Duodenal mucosa (tissue), 2 donors: ENCODE results near the gene IQCF2.
"Not testable (repeated sequence)": the region's sequence is repeated elsewhere in the genome, so short reads cannot be mapped to it uniquely, and the experiment has no call there.

Experiments
- H3K27ac ChIP-seq: one replicate; pipeline ENCODE4 v1.7.0; 2013; ENCODE audit warnings: low read depth, low read length
- H3K27me3 ChIP-seq, 2 donors: one replicate each; pipeline ENCODE4 v1.7.0; 2013; ENCODE audit warnings: low read length in 2 of 2, control low read depth in 1 of 2; ENCODE audit not compliant: insufficient read depth in 2 of 2, control insufficient read depth in 1 of 2
- H3K36me3 ChIP-seq, 2 donors: one replicate each; pipeline ENCODE4 v1.7.0; 2013; ENCODE audit warnings: low read length in 2 of 2, control low read depth in 1 of 2; ENCODE audit not compliant: insufficient read depth in 2 of 2, control insufficient read depth in 1 of 2
- H3K4me1 ChIP-seq, 2 donors: one replicate each; pipeline ENCODE4 v1.7.0; 2013; ENCODE audit warnings: low read length in 2 of 2, control low read depth in 1 of 2; ENCODE audit not compliant: insufficient read depth in 2 of 2, control insufficient read depth in 1 of 2
- H3K4me3 ChIP-seq, 2 donors: one replicate each; pipeline ENCODE4 v1.7.0; 2013; ENCODE audit warnings: low read length in 2 of 2, low read depth in 1 of 2
- H3K9ac ChIP-seq, 2 donors: one replicate each; pipeline ENCODE4 v1.7.0; 2013; ENCODE audit warnings: low read length in 2 of 2, low read depth in 1 of 2
- H3K9me3 ChIP-seq, 2 donors: one replicate each; pipeline ENCODE4 v1.7.0; 2013; ENCODE audit warnings: low read length in 2 of 2, control low read depth in 1 of 2; ENCODE audit not compliant: control insufficient read depth in 1 of 2

The IQCF2 gene

GRCh38 chr3:51830836-51831385, 30.5 kb upstream of the IQCF2 start:
- H3K36me3 ChIP-seq: no peaks in the 10 kb centered on the region
- peaks cover 0 to 6% of the 10 kb centered on the region in 2 donors for H3K9me3 ChIP-seq
- no peak overlapping the region for H3K9ac ChIP-seq
- no peaks in the 10 kb centered on the region for H3K4me1 ChIP-seq
- H3K27me3 ChIP-seq: peaks cover 0 to 2% of the 10 kb centered on the region in 2 donors
- H3K4me3 ChIP-seq: no peak overlapping the region
- H3K27ac ChIP-seq: no peak overlapping the region

- Histone ChIP-seq H3K27ac (no peak overlapping the region), H3K36me3 (no peaks in the 10 kb centered on the region), H3K4me3 (no peak overlapping the region), H3K27me3 (peaks cover 0 to 2% of the 10 kb centered on the region in 2 donors), H3K9ac (no peak overlapping the region), H3K9me3 (no peaks in the 10 kb centered on the region), H3K4me1 (no peaks in the 10 kb centered on the region)
Observed at GRCh38 chr3:51836606-51837005, 24.8 kb upstream of the IQCF2 start.

- Histone ChIP-seq H3K9me3 (no peaks in the 10 kb centered on the region), H3K27me3 (no peaks in the 10 kb centered on the region), H3K4me1 (no peaks in the 10 kb centered on the region), H3K4me3 (no peak overlapping the region), H3K9ac (no peak overlapping the region), H3K27ac (no peak overlapping the region), H3K36me3 (no peaks in the 10 kb centered on the region)
Observed at GRCh38 chr3:51845129-51845528, 16.3 kb upstream of the IQCF2 start.

- not testable (repeated sequence) for H3K4me3 ChIP-seq, H3K4me1 ChIP-seq, H3K9ac ChIP-seq, H3K27ac ChIP-seq, H3K9me3 ChIP-seq, H3K27me3 ChIP-seq, H3K36me3 ChIP-seq
Observed at GRCh38 chr3:51855411-51855810, 6.0 kb upstream of the IQCF2 start.

- Histone ChIP-seq H3K9me3 (no peaks in the 10 kb centered on the region), H3K4me3 (no peak overlapping the region), H3K27me3 (peaks cover 0 to 4% of the 10 kb centered on the region in 2 donors), H3K36me3 (no peaks in the 10 kb centered on the region), H3K9ac (no peak overlapping the region), H3K4me1 (no peaks in the 10 kb centered on the region), H3K27ac (no peak overlapping the region)
Observed at GRCh38 chr3:51862886-51863285, 1.5 kb downstream of the IQCF2 start.

- H3K9me3 ChIP-seq, H3K27ac ChIP-seq, H3K36me3 ChIP-seq, H3K27me3 ChIP-seq, H3K4me1 ChIP-seq, H3K9ac ChIP-seq, H3K4me3 ChIP-seq: not testable (repeated sequence)
Observed at GRCh38 chr3:51868896-51869295, 7.5 kb downstream of the IQCF2 start.

- Histone ChIP-seq H3K27ac (no peak overlapping the region), H3K36me3 (no peaks in the 10 kb centered on the region), H3K27me3 (peaks cover 0 to 7% of the 10 kb centered on the region in 2 donors), H3K4me3 (no peak overlapping the region), H3K9ac (no peak overlapping the region), H3K9me3 (no peaks in the 10 kb centered on the region), H3K4me1 (no peaks in the 10 kb centered on the region)
Observed at GRCh38 chr3:51869304-51869703, 7.9 kb downstream of the IQCF2 start.

- Histone ChIP-seq H3K9me3 (no peaks in the 10 kb centered on the region), H3K27ac (no peak overlapping the region), H3K27me3 (peaks cover 3 to 4% of the 10 kb centered on the region in 2 donors), H3K36me3 (no peaks in the 10 kb centered on the region), H3K9ac (no peak overlapping the region), H3K4me3 (no peak overlapping the region), H3K4me1 (no peaks in the 10 kb centered on the region)
Observed at GRCh38 chr3:51873253-51873766, 11.9 kb downstream of the IQCF2 start.

GRCh38 chr3:51873876-51874275, 12.5 kb downstream of the IQCF2 start:
- H3K27me3 ChIP-seq: peaks cover 3 to 4% of the 10 kb centered on the region in 2 donors
- H3K9ac ChIP-seq: no peak overlapping the region
- H3K27ac ChIP-seq: no peak overlapping the region
- H3K9me3 ChIP-seq: no peaks in the 10 kb centered on the region
- no peaks in the 10 kb centered on the region for H3K4me1 ChIP-seq
- H3K36me3 ChIP-seq: no peaks in the 10 kb centered on the region
- H3K4me3 ChIP-seq: no peak overlapping the region

GRCh38 chr3:51874411-51874810, 13.0 kb downstream of the IQCF2 start:
- Histone ChIP-seq H3K36me3 (no peaks in the 10 kb centered on the region), H3K9me3 (no peaks in the 10 kb centered on the region), H3K27ac (no peak overlapping the region), H3K4me1 (no peaks in the 10 kb centered on the region), H3K27me3 (peaks cover under 1 to 4% of the 10 kb centered on the region in 2 donors), H3K9ac (no peak overlapping the region), H3K4me3 (no peak overlapping the region)

- no peak overlapping the region for H3K27ac ChIP-seq
- no peaks in the 10 kb centered on the region for H3K4me1 ChIP-seq
- H3K36me3 ChIP-seq: no peaks in the 10 kb centered on the region
- no peak overlapping the region for H3K9ac ChIP-seq
- peaks cover 0 to 4% of the 10 kb centered on the region in 2 donors for H3K27me3 ChIP-seq
- H3K9me3 ChIP-seq: no peaks in the 10 kb centered on the region
- H3K4me3 ChIP-seq: no peak overlapping the region
Observed at GRCh38 chr3:51874889-51875288, 13.5 kb downstream of the IQCF2 start.
